8988T (cell line): ENCODE results near the gene KIF18B.

Experiments
- DNase-seq: peaks from one replicate; pipeline ENCODE4 v3.0.0; 2011

Gene KIF18B

GRCh38 chr17:44903012-44903685, 44.4 kb downstream of the KIF18B start:
- DNase-seq = no peak

- DNase-seq = no peak
Measured at GRCh38 chr17:44902135-44902760, 45.3 kb downstream of the KIF18B start.

GRCh38 chr17:44901411-44901921, 46.1 kb downstream of the KIF18B start:
- no peak for DNase-seq

GRCh38 chr17:44900894-44901293, 46.7 kb downstream of the KIF18B start:
- no peak for DNase-seq

- no peak for DNase-seq
Measured at GRCh38 chr17:44899074-44899782, 48.3 kb downstream of the KIF18B start, which contains the start of gene EFTUD2. TSS of gene EFTUD2 (minus strand) at chr17:44899445. CDS start at chr17:44894521, 4,924 bp downstream.

GRCh38 chr17:44898768-44899073, 48.9 kb downstream of the KIF18B start:
- no peak for DNase-seq

- no peak for DNase-seq
Measured at GRCh38 chr17:44894642-44895041, 52.9 kb downstream of the KIF18B start.

- DNase-seq = no peak
Measured at GRCh38 chr17:44892250-44892649, 55.3 kb downstream of the KIF18B start.

- no peak for DNase-seq
Measured at GRCh38 chr17:44889003-44889402, 58.6 kb downstream of the KIF18B start.

GRCh38 chr17:44887971-44888954, 59.3 kb downstream of the KIF18B start:
- no peak for DNase-seq

GRCh38 chr17:44887016-44887415, 60.6 kb downstream of the KIF18B start:
- no peak for DNase-seq

- DNase-seq = no peak
Measured at GRCh38 chr17:44884941-44885340, 62.6 kb downstream of the KIF18B start.

GRCh38 chr17:44881145-44881544, 66.4 kb downstream of the KIF18B start:
- DNase-seq = no peak

GRCh38 chr17:44880062-44880461, 67.5 kb downstream of the KIF18B start:
- no peak for DNase-seq

- no peak for DNase-seq
Measured at GRCh38 chr17:44879376-44879775, 68.2 kb downstream of the KIF18B start.

GRCh38 chr17:44878627-44879221, 68.8 kb downstream of the KIF18B start:
- DNase-seq = no peak

GRCh38 chr17:44877121-44877520, 70.5 kb downstream of the KIF18B start:
- no peak for DNase-seq

- DNase-seq = no peak
Measured at GRCh38 chr17:44875761-44876160, 71.8 kb downstream of the KIF18B start.
